ENCODE measurements around the gene PTPRR. TPM values are rescaled to one million over a fixed set of nuclear protein-coding genes. Genes with fewer than 3 reads are reported as not detected.

Gene PTPRR
- total and polyA plus RNA-seq, 2 donors (not counting 3 experiments of a cell fraction or from before 2014, with no cell fraction given), result 0.46 to 1.1 TPM

DNA sequence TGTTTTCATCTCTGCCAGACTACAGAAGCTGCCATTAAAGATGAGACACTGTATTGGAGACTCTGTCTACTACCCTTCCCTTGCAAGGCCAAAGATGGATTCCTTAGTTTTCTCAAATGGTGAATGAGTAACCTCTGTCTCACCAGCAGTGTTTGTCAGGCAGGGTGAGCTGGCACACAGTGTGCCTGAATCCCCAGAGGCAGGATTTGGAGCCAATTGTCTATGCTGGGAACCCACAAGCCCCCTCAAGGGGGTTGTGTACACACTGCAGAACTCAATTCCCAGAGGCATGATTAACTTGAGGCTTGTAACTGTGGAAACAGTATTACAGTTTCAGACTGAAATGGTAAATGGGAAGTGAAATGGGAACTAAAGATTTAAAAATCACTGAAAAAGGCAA, 146.5 kb downstream of the PTPRR start:
- no peaks in the 10 kb centered on the region for H4K20me1 ChIP-seq (replicated peaks; ENCODE audit: control insufficient read depth, extremely low read depth, insufficient read depth, low read length)
- H3K9me3 ChIP-seq (replicated peaks; ENCODE audit: control insufficient read depth, insufficient read depth, low read length), result no peaks in the 10 kb centered on the region
- BruUV-seq (replicated peaks), result no TSS peak
- no peak overlapping the region for H3K4me2 ChIP-seq (ENCODE audit: insufficient read depth, low read length)
- no peaks in the 10 kb centered on the region for H3K4me1 ChIP-seq (ENCODE audit: control insufficient read depth, extremely low read depth, insufficient read depth, low read length)
- CTCF ChIA-PET, result no interaction called here
- no peak overlapping the region for H3K9ac ChIP-seq (replicated peaks; ENCODE audit: extremely low read depth, insufficient read depth, low read length)
- H3K27ac ChIP-seq (ENCODE audit: insufficient read depth, low read depth, low read length), result no peak overlapping the region
- intact Hi-C loops (cut with micrococcal nuclease), result no loop called here
- no peaks in the 10 kb centered on the region for H3K36me3 ChIP-seq (ENCODE audit: control insufficient read depth in 2 of 2, extremely low read depth in 1 of 2, insufficient read depth in 2 of 2, low read length in 2 of 2)
- DNase-seq (ENCODE audit: low read depth, low spot score) (no peak), FAIRE-seq (no peak)
- no peaks in the 10 kb centered on the region for H3K79me2 ChIP-seq (ENCODE audit: control insufficient read depth, insufficient read depth, low read length)
- dilution Hi-C loops (cut with MboI; ENCODE audit: extremely low pct_ligation_motif_present, low sequenced_read_pairs), result no loop called here
- no peak overlapping the region for H3K4me3 ChIP-seq (replicated peaks in 1 of 3; ENCODE audit: insufficient read depth in 1 of 3, low read depth in 1 of 3, low read length in 3 of 3)
- no peak overlapping the region for H2AFZ ChIP-seq (ENCODE audit: low read depth, low read length)
- peaks cover 0 to 7% of the 10 kb centered on the region in 2 experiments for H3K27me3 ChIP-seq (ENCODE audit: control insufficient read depth in 2 of 2, insufficient read depth in 2 of 2, low read length in 2 of 2)
- POLR2A ChIA-PET, result no interaction called here
- H3K9me1 ChIP-seq (replicated peaks; ENCODE audit: control insufficient read depth, extremely low read depth, insufficient read depth, low read length), result no peaks in the 10 kb centered on the region
- TF ChIP-seq MYC (IDR thresholded peaks at IDR 0.05; ENCODE audit: low read depth, low read length) (no peak), JUN (IDR thresholded peaks at IDR 0.05; ENCODE audit: borderline replicate concordance, insufficient read depth, insufficient read length, low read depth) (no peak), POLR2AphosphoS5 (IDR thresholded peaks at IDR 0.05; ENCODE audit: insufficient read depth, low read depth, low read length) (no peak), MAX (IDR thresholded peaks at IDR 0.05; ENCODE audit: insufficient read depth, insufficient read length) (no peak), FOS (IDR thresholded peaks at IDR 0.05; ENCODE audit: borderline replicate concordance, insufficient read depth, low read length) (no peak), GATA2 (IDR thresholded peaks at IDR 0.05; ENCODE audit: insufficient read depth, insufficient read length, low read depth, low read length) (no peak), EZH2 (IDR thresholded peaks at IDR 0.05; ENCODE audit: borderline replicate concordance, low read depth, low read length, severe bottlenecking) (no peak), POLR2A (IDR thresholded peaks at IDR 0.05; ENCODE audit: low read depth, low read length) (no peak)
- TF ChIP-seq, protein P1, sequence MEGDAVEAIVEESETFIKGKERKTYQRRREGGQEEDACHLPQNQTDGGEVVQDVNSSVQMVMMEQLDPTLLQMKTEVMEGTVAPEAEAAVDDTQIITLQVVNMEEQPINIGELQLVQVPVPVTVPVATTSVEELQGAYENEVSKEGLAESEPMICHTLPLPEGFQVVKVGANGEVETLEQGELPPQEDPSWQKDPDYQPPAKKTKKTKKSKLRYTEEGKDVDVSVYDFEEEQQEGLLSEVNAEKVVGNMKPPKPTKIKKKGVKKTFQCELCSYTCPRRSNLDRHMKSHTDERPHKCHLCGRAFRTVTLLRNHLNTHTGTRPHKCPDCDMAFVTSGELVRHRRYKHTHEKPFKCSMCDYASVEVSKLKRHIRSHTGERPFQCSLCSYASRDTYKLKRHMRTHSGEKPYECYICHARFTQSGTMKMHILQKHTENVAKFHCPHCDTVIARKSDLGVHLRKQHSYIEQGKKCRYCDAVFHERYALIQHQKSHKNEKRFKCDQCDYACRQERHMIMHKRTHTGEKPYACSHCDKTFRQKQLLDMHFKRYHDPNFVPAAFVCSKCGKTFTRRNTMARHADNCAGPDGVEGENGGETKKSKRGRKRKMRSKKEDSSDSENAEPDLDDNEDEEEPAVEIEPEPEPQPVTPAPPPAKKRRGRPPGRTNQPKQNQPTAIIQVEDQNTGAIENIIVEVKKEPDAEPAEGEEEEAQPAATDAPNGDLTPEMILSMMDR (IDR thresholded peaks at IDR 0.05; ENCODE audit: extremely low read depth in 1 of 2, insufficient read depth in 1 of 2, low read depth in 1 of 2, low read length in 2 of 2), result no peak
